Measurements from ENCODE around the gene DCBLD1. TPM values are rescaled to one million over a fixed set of nuclear protein-coding genes. Genes with fewer than 3 reads are reported as not detected.

Gene DCBLD1
- total RNA-seq, 1 experiment from 2014 or later = 69.3 TPM

GRCh38 chr6:117473401-117473800 lies 9.1 kb upstream of the DCBLD1 start:
- Mint-ChIP-seq H3K27me3 (ENCODE audit: insufficient read depth, unreplicated experiment) (no peaks in the 10 kb centered on the region), H3K4me1 (ENCODE audit: low read depth, unreplicated experiment) (peaks cover 16% of the 10 kb centered on the region), H3K27ac (ENCODE audit: unreplicated experiment) (no peak overlapping the region), H3K4me3 (ENCODE audit: unreplicated experiment) (no peak overlapping the region), H3K9me3 (ENCODE audit: unreplicated experiment) (no peaks in the 10 kb centered on the region), H3K36me3 (ENCODE audit: insufficient read depth, unreplicated experiment) (no peaks in the 10 kb centered on the region)
- H3K4me3 ChIP-seq (ENCODE audit: low read depth, low read length) = no peak overlapping the region
- H3K9me3 ChIP-seq = no peaks in the 10 kb centered on the region
- H3K27me3 ChIP-seq (replicated peaks; ENCODE audit: control insufficient read depth, insufficient read depth, low read length) = no peaks in the 10 kb centered on the region
- POLR2A ChIA-PET = no interaction called here
- H3K36me3 ChIP-seq (ENCODE audit: control insufficient read depth, insufficient read depth, low read length) = no peaks in the 10 kb centered on the region
- H3K4me1 ChIP-seq = peaks cover 24% of the 10 kb centered on the region
- CTCF ChIA-PET = no interaction called here
- intact Hi-C loops (cut with micrococcal nuclease; ENCODE audit: unreplicated experiment) = no loop called here
- BruUV-seq (replicated peaks) = no TSS peak
- TF ChIP-seq CTCF (IDR thresholded peaks at IDR 0.05; ENCODE audit: insufficient read depth in 1 of 2, low read depth in 1 of 2, low read length in 1 of 2, severe bottlenecking in 1 of 2, unreplicated experiment in 1 of 2) = no peak
- no peak for DNase-seq

- no peaks in the 10 kb centered on the region for H3K27me3 Mint-ChIP-seq (ENCODE audit: insufficient read depth, unreplicated experiment)
- H3K27me3 ChIP-seq (replicated peaks; ENCODE audit: control insufficient read depth, insufficient read depth, low read length) = no peaks in the 10 kb centered on the region
- BruUV-seq (replicated peaks) = no TSS peak
- H3K36me3 ChIP-seq (ENCODE audit: control insufficient read depth, insufficient read depth, low read length) = no peaks in the 10 kb centered on the region
- H3K36me3 Mint-ChIP-seq (ENCODE audit: insufficient read depth, unreplicated experiment) = no peaks in the 10 kb centered on the region
- no peak overlapping the region for H3K4me3 Mint-ChIP-seq (ENCODE audit: unreplicated experiment)
- no peaks in the 10 kb centered on the region for H3K9me3 Mint-ChIP-seq (ENCODE audit: unreplicated experiment)
- H3K27ac Mint-ChIP-seq (ENCODE audit: unreplicated experiment) = no peak overlapping the region
- ChIA-PET POLR2A (no interaction called here), CTCF (interaction anchor here (0.6 to 1.1 kb wide), 10 partner anchors 27 to 1109 kb away, joined by 3 to 12 read pairs (median 6); partner anchors contain the start of gene GOPC)
- no peaks in the 10 kb centered on the region for H3K9me3 ChIP-seq
- intact Hi-C loops (cut with micrococcal nuclease; ENCODE audit: unreplicated experiment) = loop anchor here (1.0 kb wide), 3 partner anchors 28 to 127 kb away; no protein-coding TSS in a partner anchor
- DNase-seq = peak; percentile 62 to 70
- H3K4me1 ChIP-seq = peaks cover 28% of the 10 kb centered on the region
- peaks cover 23% of the 10 kb centered on the region for H3K4me1 Mint-ChIP-seq (ENCODE audit: low read depth, unreplicated experiment)
- no peak overlapping the region for H3K4me3 ChIP-seq (ENCODE audit: low read depth, low read length)
- peak; percentile 30 to 69 for TF ChIP-seq CTCF (IDR thresholded peaks at IDR 0.05; ENCODE audit: insufficient read depth in 1 of 2, low read depth in 1 of 2, low read length in 1 of 2, severe bottlenecking in 1 of 2, unreplicated experiment in 1 of 2)
Observed at GRCh38 chr6:117477988-117478852, 4.3 kb upstream of the DCBLD1 start.

GRCh38 chr6:117478853-117479231 lies 3.6 kb upstream of the DCBLD1 start:
- Mint-ChIP-seq H3K9me3 (ENCODE audit: unreplicated experiment) (no peaks in the 10 kb centered on the region), H3K27me3 (ENCODE audit: insufficient read depth, unreplicated experiment) (no peaks in the 10 kb centered on the region), H3K4me3 (ENCODE audit: unreplicated experiment) (no peak overlapping the region), H3K36me3 (ENCODE audit: insufficient read depth, unreplicated experiment) (no peaks in the 10 kb centered on the region), H3K27ac (ENCODE audit: unreplicated experiment) (no peak overlapping the region), H3K4me1 (ENCODE audit: low read depth, unreplicated experiment) (peaks cover 23% of the 10 kb centered on the region)
- CTCF ChIA-PET = interaction anchor here (0.9 to 1.1 kb wide), 8 partner anchors 26 to 125 kb away, joined by 3 to 11 read pairs (median 6); partner anchors contain the start of gene GOPC
- Histone ChIP-seq H3K4me3 (ENCODE audit: low read depth, low read length) (no peak overlapping the region), H3K27me3 (replicated peaks; ENCODE audit: control insufficient read depth, insufficient read depth, low read length) (no peaks in the 10 kb centered on the region), H3K9me3 (no peaks in the 10 kb centered on the region), H3K4me1 (peaks cover 28% of the 10 kb centered on the region), H3K36me3 (ENCODE audit: control insufficient read depth, insufficient read depth, low read length) (no peaks in the 10 kb centered on the region)
- TF ChIP-seq CTCF (IDR thresholded peaks at IDR 0.05; ENCODE audit: insufficient read depth in 1 of 2, low read depth in 1 of 2, low read length in 1 of 2, severe bottlenecking in 1 of 2, unreplicated experiment in 1 of 2) = no peak
- intact Hi-C loops (cut with micrococcal nuclease; ENCODE audit: unreplicated experiment) = loop anchor here (1.0 kb wide), 3 partner anchors 29 to 126 kb away; no protein-coding TSS in a partner anchor
- BruUV-seq (replicated peaks) = no TSS peak
- DNase-seq = no peak
- POLR2A ChIA-PET = no interaction called here

Measured in Caco-2 (cell line).